Smooth muscle cell (in vitro differentiated cells): ENCODE results near the gene TEC. TPM values are rescaled to one million over a fixed set of nuclear protein-coding genes. Genes with fewer than 3 reads are reported as not detected.
A peak's percentile ranks its signal among the peaks of the same experiment; 100 is the strongest.

Source experiments
- DNase-seq: peaks from one replicate; lab custom pipeline; 2025; ENCODE audit not compliant: unreplicated experiment; lab: John Stamatoyannopoulos, UW
- H2AFZ ChIP-seq: fragments of 200-600 bp; sonication (generic); 2 replicates; pipeline ENCODE4 v1.6.0; 2016; ENCODE audit warnings: antibody characterized with exemption, low read depth, mild to moderate bottlenecking
- H3F3A ChIP-seq: fragments of 200-600 bp; sonication (generic); 2 replicates; pipeline ENCODE4 v1.6.0; 2017; ENCODE audit warnings: antibody characterized with exemption, low read depth
- H3K27ac ChIP-seq: fragments of 200-600 bp; sonication (generic); 2 replicates; pipeline ENCODE4 v1.5.1; 2016; ENCODE audit warnings: low read depth, mild to moderate bottlenecking
- H3K27me3 ChIP-seq: fragments of 200-600 bp; sonication (generic); 2 replicates; pipeline ENCODE4 v1.6.1; 2016; ENCODE audit warnings: low read depth, mild to moderate bottlenecking
- H3K36me3 ChIP-seq: fragments of 200-600 bp; sonication (generic); 2 replicates; pipeline ENCODE4 v1.5.1; 2016; ENCODE audit warnings: low read depth
- H3K4me1 ChIP-seq: fragments of 200-600 bp; sonication (generic); 2 replicates; pipeline ENCODE4 v1.5.1; 2016; ENCODE audit warnings: low read depth
- H3K4me2 ChIP-seq: fragments of 200-600 bp; sonication (generic); 2 replicates; pipeline ENCODE4 v1.6.0; 2016; ENCODE audit warnings: mild to moderate bottlenecking
- H3K4me3 ChIP-seq: fragments of 200-600 bp; sonication (generic); 2 replicates; pipeline ENCODE4 v1.5.1; 2016; ENCODE audit warnings: mild to moderate bottlenecking
- H3K79me2 ChIP-seq: fragments of 200-600 bp; sonication (generic); 2 replicates; pipeline ENCODE4 v1.6.0; 2016; ENCODE audit warnings: low read depth, mild to moderate bottlenecking
- H3K9ac ChIP-seq: fragments of 200-600 bp; sonication (generic); 2 replicates; pipeline ENCODE4 v1.6.0; 2016; ENCODE audit warnings: low read depth
- H3K9me3 ChIP-seq: fragments of 200-600 bp; sonication (generic); replicated peaks from 2 replicates; pipeline ENCODE4 v1.5.1; 2016; ENCODE audit warnings: low read depth
- H4K20me1 ChIP-seq: fragments of 200-600 bp; sonication (generic); 2 replicates; pipeline ENCODE4 v1.6.0; 2016; ENCODE audit warnings: low read depth
- CTCF ChIP-seq: fragments of 200-600 bp; sonication (generic); IDR thresholded peaks from 2 replicates; pipeline ENCODE4 v1.5.1; 2017; ENCODE audit warnings: borderline replicate concordance, mild to moderate bottlenecking, antibody characterized with exemption; ENCODE audit not compliant: insufficient read depth, poor library complexity, severe bottlenecking
- WGBS: methylation state at CpG from one replicate; pipeline ENCODE4 v1.1.7; 2016; ENCODE audit warnings: low lambda C conversion rate; 5-methylcytosine and 5-hydroxymethylcytosine counted together
- polyA plus RNA-seq: library from polyadenylated mRNA; unstranded; fragments of >200 nt; fragmentation: Nextera tagmentation; extraction: Ambion mirVana; gene quantifications from 2 replicates; pipeline ENCODE4 v1.2.1, GENCODE V29; 2016
- total RNA-seq: library from RNA; depleted of rRNA; stranded (reverse); fragments of >200 nt; gene quantifications from 2 replicates; pipeline ENCODE4 v1.2.3, GENCODE V29; 2014

TEC gene
- total and polyA plus RNA-seq, 2 experiments from 2014 or later, result 0.14 to 1.8 TPM

DNA sequence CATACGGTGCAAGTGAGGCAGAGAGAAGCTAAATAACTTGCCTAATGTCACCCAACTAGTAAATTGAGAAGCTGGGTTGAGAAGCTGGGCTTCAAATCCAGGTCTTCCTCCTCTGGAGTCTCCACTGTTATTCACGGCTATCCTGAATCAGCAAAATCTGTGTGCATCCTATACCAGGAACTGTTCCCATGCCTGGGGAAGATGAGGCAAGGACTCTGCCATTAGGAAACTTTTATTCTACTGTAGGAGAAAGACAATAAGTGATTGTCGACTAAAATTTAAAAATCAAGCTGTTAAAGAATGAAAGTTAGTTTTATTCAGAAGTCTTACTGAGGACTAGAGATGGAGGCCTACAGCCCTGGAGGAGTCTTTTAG, 872 bp upstream of the TEC start:
- no peaks in the 10 kb centered on the region for H3K36me3 ChIP-seq
- H3K79me2 ChIP-seq, result no peaks in the 10 kb centered on the region
- H3K27ac ChIP-seq, result no peak overlapping the region
- no peaks in the 10 kb centered on the region for H3F3A ChIP-seq
- peak overlapping the region; percentile 80 for H3K4me3 ChIP-seq
- no peaks in the 10 kb centered on the region for H3K4me1 ChIP-seq
- H2AFZ ChIP-seq, result peak overlapping the region; percentile 97
- no peaks in the 10 kb centered on the region for H3K27me3 ChIP-seq
- no peaks in the 10 kb centered on the region for H4K20me1 ChIP-seq
- H3K4me2 ChIP-seq, result peak overlapping the region; percentile 96
- 80% methylated on average over 3 of the region's 3 CpGs for WGBS
- no peak overlapping the region for H3K9ac ChIP-seq
- no peaks in the 10 kb centered on the region for H3K9me3 ChIP-seq
- DNase-seq, result no peak
- TF ChIP-seq CTCF, result no peak

DNA sequence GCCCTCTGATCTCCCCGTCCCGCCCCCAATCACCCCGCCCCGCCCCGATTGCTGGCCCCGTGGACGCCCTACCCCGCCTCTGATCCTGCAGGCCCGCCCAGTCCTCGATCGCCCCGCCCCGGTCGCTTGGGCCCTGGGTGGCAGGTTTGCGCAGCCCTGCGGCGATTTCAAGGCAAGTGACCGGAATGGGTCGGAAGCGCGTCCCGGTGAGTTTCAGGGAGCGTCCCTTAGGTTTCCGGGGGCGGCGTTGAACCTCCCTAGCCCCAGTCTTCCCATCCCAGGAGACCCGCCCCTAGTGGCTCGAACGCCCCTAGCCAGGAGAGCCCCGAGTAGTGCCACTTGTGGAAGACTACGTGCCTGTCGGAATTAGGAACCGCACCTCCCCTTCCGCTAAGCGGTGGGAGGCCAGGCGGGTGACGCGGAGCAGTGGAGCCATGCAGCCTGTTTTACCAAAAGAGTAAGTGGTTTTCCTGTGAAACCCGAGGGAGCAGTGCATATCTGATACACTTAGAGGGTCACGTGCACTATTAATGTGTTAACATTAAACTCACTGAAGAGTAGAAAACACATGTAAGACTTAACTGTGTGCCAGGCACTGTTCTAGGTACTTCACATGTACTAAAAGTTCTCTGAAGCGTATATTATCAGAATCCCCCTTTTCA, 354 bp upstream of the TEC start:
- no peaks in the 10 kb centered on the region for H3K79me2 ChIP-seq
- peak overlapping the region; percentile 37 for H3K9ac ChIP-seq
- peak; percentile 54 for DNase-seq
- no peaks in the 10 kb centered on the region for H3F3A ChIP-seq
- H3K9me3 ChIP-seq, result no peaks in the 10 kb centered on the region
- peak overlapping the region; percentile 96 for H3K4me2 ChIP-seq
- H4K20me1 ChIP-seq, result no peaks in the 10 kb centered on the region
- H2AFZ ChIP-seq, result peak overlapping the region; percentile 97
- TF ChIP-seq CTCF, result peak; percentile 10
- WGBS, result 4% methylated on average over 32 of the region's 41 CpGs
- H3K4me3 ChIP-seq, result peak overlapping the region; percentile 80
- no peak overlapping the region for H3K27ac ChIP-seq
- H3K27me3 ChIP-seq, result no peaks in the 10 kb centered on the region
- H3K4me1 ChIP-seq, result no peaks in the 10 kb centered on the region
- H3K36me3 ChIP-seq, result no peaks in the 10 kb centered on the region

DNA sequence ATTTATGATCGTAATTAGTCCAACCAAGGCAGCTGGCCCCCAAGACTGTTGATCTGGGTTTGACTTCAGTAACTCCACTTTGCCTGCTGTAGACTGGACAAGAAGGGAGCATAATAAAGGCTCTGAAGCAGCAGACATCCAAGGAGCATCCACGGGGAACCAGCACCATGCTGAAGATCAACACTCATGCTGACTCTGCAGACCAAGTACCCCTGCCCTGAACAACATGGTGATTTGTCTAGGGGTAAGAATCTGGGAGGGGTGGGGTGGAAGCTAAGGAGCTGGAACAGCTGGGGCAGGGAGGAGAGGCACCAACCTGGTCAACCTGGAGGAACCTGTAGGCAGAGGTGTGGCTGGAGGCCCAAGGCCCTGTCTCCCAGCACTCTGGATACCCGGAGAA, 2.1 kb downstream of the TEC start:
- no peak for DNase-seq
- Histone ChIP-seq H3F3A (no peaks in the 10 kb centered on the region), H3K79me2 (no peaks in the 10 kb centered on the region), H3K27me3 (no peaks in the 10 kb centered on the region), H3K9ac (no peak overlapping the region), H3K9me3 (no peaks in the 10 kb centered on the region), H3K4me3 (no peak overlapping the region), H2AFZ (no peak overlapping the region), H3K27ac (no peak overlapping the region), H3K36me3 (no peaks in the 10 kb centered on the region), H3K4me1 (no peaks in the 10 kb centered on the region), H3K4me2 (no peak overlapping the region), H4K20me1 (no peaks in the 10 kb centered on the region)
- no peak for TF ChIP-seq CTCF
- WGBS, result 94% methylated on average over 3 of the region's 3 CpGs

GRCh38 chr4:48266781-48267180, 2.9 kb downstream of the TEC start:
- H3K27ac ChIP-seq, result no peak overlapping the region
- no peaks in the 10 kb centered on the region for H3K27me3 ChIP-seq
- no peak overlapping the region for H3K9ac ChIP-seq
- WGBS, result 91% methylated on average over 4 of the region's 4 CpGs
- H2AFZ ChIP-seq, result no peak overlapping the region
- H4K20me1 ChIP-seq, result no peaks in the 10 kb centered on the region
- no peaks in the 10 kb centered on the region for H3F3A ChIP-seq
- H3K4me3 ChIP-seq, result no peak overlapping the region
- H3K36me3 ChIP-seq, result no peaks in the 10 kb centered on the region
- DNase-seq, result no peak
- H3K4me1 ChIP-seq, result no peaks in the 10 kb centered on the region
- no peak overlapping the region for H3K4me2 ChIP-seq
- no peaks in the 10 kb centered on the region for H3K79me2 ChIP-seq
- H3K9me3 ChIP-seq, result no peaks in the 10 kb centered on the region
- TF ChIP-seq CTCF, result no peak
